Hematopoietic multipotent progenitor cell treated with erythropoietin and hydrocortisone succinate and interleukin-3 and kit ligand, for 8 days (in vitro differentiated cells): ENCODE results near the gene CABCOCO1.
A peak's percentile ranks its signal among the peaks of the same experiment; 100 is the strongest.

Experiments used
- DNase-seq: peaks from one replicate; pipeline ENCODE4 v3.0.0-alpha.2; 2015

CABCOCO1 gene

GRCh38 chr10:61662794-61663259 lies at the start of gene CABCOCO1:
CABCOCO1 (plus strand) TSS chr10:61662929; CDS start chr10:61662973, 44 bp downstream.
- no peak for DNase-seq

- no peak for DNase-seq
Measured at GRCh38 chr10:61613665-61614064, 49.1 kb upstream of the CABCOCO1 start.

- no peak for DNase-seq
Measured at GRCh38 chr10:61616611-61617010, 46.1 kb upstream of the CABCOCO1 start.

GRCh38 chr10:61617180-61617579 lies 45.5 kb upstream of the CABCOCO1 start:
- DNase-seq, result no peak

- DNase-seq, result no peak
Measured at GRCh38 chr10:61617586-61617985, 45.1 kb upstream of the CABCOCO1 start.

- no peak for DNase-seq
Measured at GRCh38 chr10:61618388-61618961, 44.3 kb upstream of the CABCOCO1 start.

- DNase-seq, result no peak
Measured at GRCh38 chr10:61620506-61620905, 42.2 kb upstream of the CABCOCO1 start.

- DNase-seq, result peak; percentile 18
Measured at GRCh38 chr10:61621605-61622051, 41.1 kb upstream of the CABCOCO1 start.

GRCh38 chr10:61623161-61623560 lies 39.6 kb upstream of the CABCOCO1 start:
- no peak for DNase-seq

- DNase-seq, result no peak
Measured at GRCh38 chr10:61626209-61626608, 36.5 kb upstream of the CABCOCO1 start.

GRCh38 chr10:61627266-61627665 lies 35.5 kb upstream of the CABCOCO1 start:
- no peak for DNase-seq

GRCh38 chr10:61628151-61628874 lies 34.4 kb upstream of the CABCOCO1 start:
- DNase-seq, result no peak

- no peak for DNase-seq
Measured at GRCh38 chr10:61628875-61629513, 33.7 kb upstream of the CABCOCO1 start.

- no peak for DNase-seq
Measured at GRCh38 chr10:61629576-61629975, 33.2 kb upstream of the CABCOCO1 start.

GRCh38 chr10:61632057-61632670 lies 30.6 kb upstream of the CABCOCO1 start:
- DNase-seq, result no peak

GRCh38 chr10:61633665-61634064 lies 29.1 kb upstream of the CABCOCO1 start:
- DNase-seq, result no peak

GRCh38 chr10:61634746-61635145 lies 28.0 kb upstream of the CABCOCO1 start:
- no peak for DNase-seq

GRCh38 chr10:61635471-61635870 lies 27.3 kb upstream of the CABCOCO1 start:
- no peak for DNase-seq

GRCh38 chr10:61635932-61636331 lies 26.8 kb upstream of the CABCOCO1 start:
- DNase-seq, result no peak

- no peak for DNase-seq
Measured at GRCh38 chr10:61639952-61640351, 22.8 kb upstream of the CABCOCO1 start.

GRCh38 chr10:61640856-61641255 lies 21.9 kb upstream of the CABCOCO1 start:
- no peak for DNase-seq

- DNase-seq, result no peak
Measured at GRCh38 chr10:61642150-61642571, 20.6 kb upstream of the CABCOCO1 start.

GRCh38 chr10:61642676-61643075 lies 20.1 kb upstream of the CABCOCO1 start:
- no peak for DNase-seq
